IMR-90 (cell line): ENCODE data around the gene RYR2. TPM values are rescaled to one million over a fixed set of nuclear protein-coding genes. Genes with fewer than 3 reads are reported as not detected.

ENCODE experiments used
- ATAC-seq: fragments of 200-7000 bp; cut with Tn5 transposase; 2 replicates; pipeline ENCODE4 v1.9.1; 2020; ENCODE audit warnings: low read depth, mild to moderate bottlenecking, moderate library complexity
- BruUV-seq: library from RNA; stranded (reverse); fragments of 400-500 nt; replicated peaks from 2 replicates; lab custom pipeline; 2021; lab: Mats Ljungman, UMichigan
- CTCF ChIA-PET: fragments of 300-600 bp; formaldehyde crosslinking; extraction: SDS; loops from one replicate; lab custom pipeline; 2021; ENCODE audit warnings: antibody characterized with exemption; lab: Yijun Ruan, JAX
- POLR2A ChIA-PET: fragments of 300-600 bp; sonication (Branson Sonifier 250); formaldehyde crosslinking; loops from one replicate; lab custom pipeline; 2022; ENCODE audit warnings: antibody characterized with exemption; ENCODE audit not compliant: unreplicated experiment; lab: Charles Lee
- DNase-seq: peaks from one replicate; pipeline ENCODE4 v3.0.0; 2013
- H2AFZ ChIP-seq: replicated peaks from 2 replicates; pipeline ENCODE3; 2013; ENCODE audit warnings: low read length, mild to moderate bottlenecking; ENCODE audit not compliant: poor library complexity
- H2AK5ac ChIP-seq: 2 replicates; pipeline ENCODE4 v1.6.1; 2013; ENCODE audit warnings: low read depth, low read length, inconsistent platforms
- H2AK9ac ChIP-seq: replicated peaks from 2 replicates; pipeline ENCODE3; 2013; ENCODE audit warnings: mild to moderate bottlenecking, low read depth, low read length, moderate library complexity; ENCODE audit not compliant: poor library complexity
- H2BK120ac ChIP-seq: 2 replicates; pipeline ENCODE4 v1.6.1; 2013; ENCODE audit warnings: low read depth, low read length, inconsistent platforms
- H2BK15ac ChIP-seq: 3 replicates; pipeline ENCODE4 v1.6.1; 2013; ENCODE audit warnings: low read depth, low read length, inconsistent platforms
- H2BK20ac ChIP-seq: 2 replicates; pipeline ENCODE4 v1.6.1; 2013; ENCODE audit warnings: low read depth, mild to moderate bottlenecking, inconsistent platforms, low read length, moderate library complexity
- H2BK5ac ChIP-seq: 2 replicates; pipeline ENCODE4 v1.6.1; 2013; ENCODE audit warnings: mild to moderate bottlenecking, low read depth, low read length, inconsistent platforms; ENCODE audit not compliant: poor library complexity, severe bottlenecking
- H3K14ac ChIP-seq: replicated peaks from 2 replicates; pipeline ENCODE4 v1.6.1; 2013; ENCODE audit warnings: low read depth, low read length, inconsistent platforms
- H3K18ac ChIP-seq: 2 replicates; pipeline ENCODE4 v1.6.1; 2013; ENCODE audit warnings: low read depth, low read length, control low read depth
- H3K23ac ChIP-seq: 2 replicates; pipeline ENCODE4 v1.6.1; 2013; ENCODE audit warnings: low read depth, low read length, inconsistent platforms
- H3K27ac ChIP-seq: 2 replicates; pipeline ENCODE4 v1.5.1; 2013; ENCODE audit warnings: mild to moderate bottlenecking, control low read depth, low read length; ENCODE audit not compliant: insufficient read depth
- H3K27me3 ChIP-seq: 2 replicates; pipeline ENCODE4 v1.6.1; 2013; ENCODE audit warnings: low read length; ENCODE audit not compliant: control insufficient read depth, insufficient read depth
- H3K36me3 ChIP-seq: 2 replicates; pipeline ENCODE4 v1.6.1; 2013; ENCODE audit warnings: low read length, mixed read lengths; ENCODE audit not compliant: control insufficient read depth, insufficient read depth
- H3K4ac ChIP-seq: 2 replicates; pipeline ENCODE4 v1.6.1; 2013; ENCODE audit warnings: low read depth, low read length, inconsistent platforms
- H3K4me1 ChIP-seq: 2 replicates; pipeline ENCODE4 v1.6.1; 2013; ENCODE audit warnings: low read length, mixed read lengths; ENCODE audit not compliant: control insufficient read depth, insufficient read depth
- H3K4me2 ChIP-seq: 2 replicates; pipeline ENCODE4 v1.6.1; 2013; ENCODE audit warnings: low read depth, mild to moderate bottlenecking, control low read depth, low read length, moderate library complexity
- H3K4me3 ChIP-seq: 2 replicates; pipeline ENCODE4 v1.5.1; 2013; ENCODE audit warnings: low read depth, mild to moderate bottlenecking, control low read depth, low read length, moderate library complexity; ENCODE audit not compliant: insufficient read depth
- H3K56ac ChIP-seq: 2 replicates; pipeline ENCODE4 v1.6.1; 2013; ENCODE audit warnings: low read length, inconsistent platforms; ENCODE audit not compliant: insufficient read depth; ENCODE audit errors: extremely low read depth
- H3K79me1 ChIP-seq, 2 experiments: 2 replicates each; pipeline ENCODE4 v1.6.1; 2013; ENCODE audit warnings: low read length in 2 of 2, inconsistent platforms in 1 of 2, low read depth in 1 of 2
- H3K9ac ChIP-seq: 2 replicates; pipeline ENCODE4 v1.6.1; 2013; ENCODE audit warnings: low read depth, low read length, control low read depth
- H3K9me1 ChIP-seq: 2 replicates; pipeline ENCODE4 v1.6.1; 2013; ENCODE audit warnings: low read length, inconsistent platforms; ENCODE audit not compliant: insufficient read depth
- H3K9me3 ChIP-seq: 2 replicates; pipeline ENCODE4 v1.6.1; 2013; ENCODE audit warnings: low read length; ENCODE audit not compliant: control insufficient read depth, insufficient read depth
- H4K20me1 ChIP-seq: 2 replicates; pipeline ENCODE4 v1.6.1; 2013; ENCODE audit warnings: low read length, inconsistent platforms; ENCODE audit not compliant: insufficient read depth
- H4K5ac ChIP-seq: 2 replicates; pipeline ENCODE4 v1.6.1; 2013; ENCODE audit warnings: mild to moderate bottlenecking, low read depth, low read length, control low read depth
- H4K8ac ChIP-seq, 2 experiments: 2 replicates each; pipeline ENCODE4 v1.6.1; 2013; ENCODE audit warnings: low read depth in 2 of 2, low read length in 2 of 2, control low read depth in 1 of 2, inconsistent platforms in 1 of 2
- H4K91ac ChIP-seq: 2 replicates; pipeline ENCODE4 v1.6.1; 2013; ENCODE audit warnings: low read depth, low read length, inconsistent platforms; ENCODE audit not compliant: insufficient read depth
- BHLHE40 ChIP-seq: fragments of 150-350 bp; IDR thresholded peaks from 2 replicates; pipeline ENCODE4 v1.6.1; 2016; ENCODE audit warnings: mild to moderate bottlenecking, low read depth, low read length
- CHD1 ChIP-seq: IDR thresholded peaks from 2 replicates; pipeline ENCODE4 v1.6.1; 2012; ENCODE audit warnings: low read depth, low read length, improper control_type of control experiment
- FOS ChIP-seq: fragments of 150-350 bp; IDR thresholded peaks from 2 replicates; pipeline ENCODE4 v1.6.1; 2016; ENCODE audit warnings: low read depth, low read length
- MAFK ChIP-seq: IDR thresholded peaks from 2 replicates; pipeline ENCODE4 v1.6.1; 2012; ENCODE audit warnings: low read depth, low read length, improper control_type of control experiment
- MAZ ChIP-seq: IDR thresholded peaks from 2 replicates; pipeline ENCODE4 v1.6.1; 2012; ENCODE audit warnings: low read depth, mild to moderate bottlenecking, low read length, improper control_type of control experiment, moderate library complexity, borderline replicate concordance
- MXI1 ChIP-seq: IDR thresholded peaks from 2 replicates; pipeline ENCODE4 v1.6.1; 2012; ENCODE audit warnings: low read depth, mild to moderate bottlenecking, low read length, moderate library complexity, borderline replicate concordance
- NFE2L2 ChIP-seq: fragments of 150-350 bp; IDR thresholded peaks from 2 replicates; pipeline ENCODE4 v1.6.1; 2016; ENCODE audit warnings: low read depth, mild to moderate bottlenecking, low read length
- POLR2A ChIP-seq: IDR thresholded peaks from 2 replicates; pipeline ENCODE4 v1.6.1; 2012; ENCODE audit warnings: mild to moderate bottlenecking, low read depth, low read length
- RAD21 ChIP-seq: IDR thresholded peaks from 2 replicates; pipeline ENCODE4 v1.6.1; 2012; ENCODE audit warnings: low read length, improper control_type of control experiment
- RCOR1 ChIP-seq: IDR thresholded peaks from 2 replicates; pipeline ENCODE4 v1.6.1; 2012; ENCODE audit warnings: mild to moderate bottlenecking, low read length, improper control_type of control experiment; ENCODE audit not compliant: insufficient replicate concordance
- RFX5 ChIP-seq: IDR thresholded peaks from 2 replicates; pipeline ENCODE4 v1.8.0; 2012; ENCODE audit warnings: low read depth, mild to moderate bottlenecking, low read length, moderate library complexity
- WGBS, 2 experiments: methylation state at CpG; one replicate each; pipeline versions ENCODE4 v1.1.5 to v1.1.7; 2013; ENCODE audit warnings: missing lambda C conversion rate in 2 of 2; ENCODE audit not compliant: insufficient read length in 1 of 2; ENCODE audit errors: extremely low coverage in 2 of 2; 5-methylcytosine and 5-hydroxymethylcytosine counted together
- dilution Hi-C: fragments of 300-500 bp; cut with HindIII; formaldehyde crosslinking; loops from one replicate; pipeline ENCODE4 v1.14.3; 2018; ENCODE audit warnings: low sequenced_read_pairs; ENCODE audit not compliant: unreplicated experiment
- in situ Hi-C: fragments of 300-500 bp; cut with MboI; formaldehyde crosslinking; loops from 3 replicates; pipeline ENCODE4 v1.14.3; 2019; ENCODE audit warnings: low sequenced_read_pairs, inconsistent platforms, mixed read lengths
- intact Hi-C: fragments of 100-400 bp; cut with micrococcal nuclease; formaldehyde crosslinking; loops from 2 replicates; pipeline ENCODE4 v1.10.0; 2022
- polyA plus RNA-seq, 3 experiments: library from polyadenylated mRNA; depleted of rRNA; stranded (reverse); fragments of >200 nt; gene quantifications; 2 replicates each; pipeline ENCODE4 v1.2.3, GENCODE V29; 2012; ENCODE audit warnings: low replicate concordance in 1 of 3
- total RNA-seq: library from RNA; depleted of rRNA; stranded (reverse); fragments of >200 nt; gene quantifications from 2 replicates; pipeline ENCODE4 v1.2.3, GENCODE V29; 2012
- TF ChIP-seq, protein P1 (sequence below): fragments of 150-350 bp; IDR thresholded peaks from 2 replicates; pipeline ENCODE4 v1.6.1; 2017; ENCODE audit warnings: mild to moderate bottlenecking, antibody characterized with exemption, low read length, low read depth
- TF ChIP-seq, protein P2 (sequence below): conservative IDR thresholded peaks from 2 replicates; pipeline ENCODE4 v1.5.1; 2012; ENCODE audit warnings: mild to moderate bottlenecking, low read depth, low read length, improper control_type of control experiment
- TF ChIP-seq, protein P3 (sequence below): fragments of 150-350 bp; IDR thresholded peaks from 2 replicates; pipeline ENCODE4 v1.6.1; 2016; ENCODE audit warnings: low read depth, mild to moderate bottlenecking, low read length, moderate library complexity, borderline replicate concordance

Gene RYR2
- total and polyA plus RNA-seq, 2 of the 4 experiments (the other 2 are of a cell fraction) = not detected

DNA sequence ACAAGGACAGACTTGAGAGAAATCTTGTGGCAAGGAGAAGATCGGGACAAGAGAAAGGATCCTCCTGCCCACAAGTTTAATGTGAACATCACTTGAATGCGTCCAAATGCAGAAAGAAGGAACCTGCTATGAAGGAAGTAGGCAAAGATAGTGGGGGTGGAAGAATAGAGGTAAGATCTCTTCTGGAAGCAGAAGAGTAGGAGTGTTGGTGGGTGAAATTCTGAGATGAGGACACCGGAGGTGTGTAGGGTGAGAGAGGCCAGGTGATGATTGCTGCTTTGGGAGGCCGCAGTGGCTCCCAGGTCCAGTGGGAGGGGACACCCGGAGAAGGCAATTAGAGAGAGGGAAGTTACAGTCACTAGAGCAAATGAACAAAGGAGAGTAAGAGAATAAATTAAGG is 6.8 kb downstream of the RYR2 start:
- Histone ChIP-seq H2AK9ac (no peak overlapping the region), H3K23ac (no peak overlapping the region), H3K9me1 (no peaks in the 10 kb centered on the region), H3K56ac (no peak overlapping the region), H2AFZ (no peak overlapping the region), H4K8ac (no peak overlapping the region), H3K27me3 (no peaks in the 10 kb centered on the region; the same call in 1 of the 2 replicates), H3K27ac (no peak overlapping the region), H2AK5ac (no peak overlapping the region), H3K14ac (no peak overlapping the region), H2BK15ac (no peak overlapping the region), H4K20me1 (no peaks in the 10 kb centered on the region), H3K4me2 (no peak overlapping the region), H3K79me1 (no peaks in the 10 kb centered on the region), H4K5ac (no peak overlapping the region), H3K9me3 (peaks cover 6% of the 10 kb centered on the region; the same call in 1 of the 2 replicates), H3K36me3 (no peaks in the 10 kb centered on the region), H3K4ac (no peak overlapping the region), H2BK120ac (no peak overlapping the region), H2BK20ac (no peak overlapping the region), H3K9ac (no peak overlapping the region), H4K91ac (no peak overlapping the region), H3K4me3 (no peak overlapping the region), H2BK5ac (no peak overlapping the region), H3K4me1 (no peaks in the 10 kb centered on the region), H3K18ac (no peak overlapping the region)
- intact Hi-C loops = no loop called here
- dilution Hi-C loops = no loop called here
- DNase-seq (no peak), ATAC-seq (no peak)
- POLR2A ChIA-PET = no interaction called here
- no TSS peak for BruUV-seq
- no CpG with 5 or more reads among the region's 5 CpGs for WGBS, 2 experiments
- CTCF ChIA-PET = no interaction called here
- no peak for TF ChIP-seq RAD21
- no peak for TF ChIP-seq CHD1
- no peak for TF ChIP-seq MAFK
- TF ChIP-seq, protein P1, sequence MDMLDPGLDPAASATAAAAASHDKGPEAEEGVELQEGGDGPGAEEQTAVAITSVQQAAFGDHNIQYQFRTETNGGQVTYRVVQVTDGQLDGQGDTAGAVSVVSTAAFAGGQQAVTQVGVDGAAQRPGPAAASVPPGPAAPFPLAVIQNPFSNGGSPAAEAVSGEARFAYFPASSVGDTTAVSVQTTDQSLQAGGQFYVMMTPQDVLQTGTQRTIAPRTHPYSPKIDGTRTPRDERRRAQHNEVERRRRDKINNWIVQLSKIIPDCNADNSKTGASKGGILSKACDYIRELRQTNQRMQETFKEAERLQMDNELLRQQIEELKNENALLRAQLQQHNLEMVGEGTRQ = no peak
- no peak for TF ChIP-seq POLR2A
- TF ChIP-seq NFE2L2 = no peak
- no peak for TF ChIP-seq BHLHE40
- no peak for TF ChIP-seq RCOR1
- no peak for TF ChIP-seq MAZ
- no peak for TF ChIP-seq FOS
- no peak for TF ChIP-seq RFX5
- no peak for TF ChIP-seq MXI1
- TF ChIP-seq, protein P2, sequence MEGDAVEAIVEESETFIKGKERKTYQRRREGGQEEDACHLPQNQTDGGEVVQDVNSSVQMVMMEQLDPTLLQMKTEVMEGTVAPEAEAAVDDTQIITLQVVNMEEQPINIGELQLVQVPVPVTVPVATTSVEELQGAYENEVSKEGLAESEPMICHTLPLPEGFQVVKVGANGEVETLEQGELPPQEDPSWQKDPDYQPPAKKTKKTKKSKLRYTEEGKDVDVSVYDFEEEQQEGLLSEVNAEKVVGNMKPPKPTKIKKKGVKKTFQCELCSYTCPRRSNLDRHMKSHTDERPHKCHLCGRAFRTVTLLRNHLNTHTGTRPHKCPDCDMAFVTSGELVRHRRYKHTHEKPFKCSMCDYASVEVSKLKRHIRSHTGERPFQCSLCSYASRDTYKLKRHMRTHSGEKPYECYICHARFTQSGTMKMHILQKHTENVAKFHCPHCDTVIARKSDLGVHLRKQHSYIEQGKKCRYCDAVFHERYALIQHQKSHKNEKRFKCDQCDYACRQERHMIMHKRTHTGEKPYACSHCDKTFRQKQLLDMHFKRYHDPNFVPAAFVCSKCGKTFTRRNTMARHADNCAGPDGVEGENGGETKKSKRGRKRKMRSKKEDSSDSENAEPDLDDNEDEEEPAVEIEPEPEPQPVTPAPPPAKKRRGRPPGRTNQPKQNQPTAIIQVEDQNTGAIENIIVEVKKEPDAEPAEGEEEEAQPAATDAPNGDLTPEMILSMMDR = no peak
- TF ChIP-seq, protein P3, sequence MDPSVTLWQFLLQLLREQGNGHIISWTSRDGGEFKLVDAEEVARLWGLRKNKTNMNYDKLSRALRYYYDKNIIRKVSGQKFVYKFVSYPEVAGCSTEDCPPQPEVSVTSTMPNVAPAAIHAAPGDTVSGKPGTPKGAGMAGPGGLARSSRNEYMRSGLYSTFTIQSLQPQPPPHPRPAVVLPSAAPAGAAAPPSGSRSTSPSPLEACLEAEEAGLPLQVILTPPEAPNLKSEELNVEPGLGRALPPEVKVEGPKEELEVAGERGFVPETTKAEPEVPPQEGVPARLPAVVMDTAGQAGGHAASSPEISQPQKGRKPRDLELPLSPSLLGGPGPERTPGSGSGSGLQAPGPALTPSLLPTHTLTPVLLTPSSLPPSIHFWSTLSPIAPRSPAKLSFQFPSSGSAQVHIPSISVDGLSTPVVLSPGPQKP = no peak
- in situ Hi-C loops = no loop called here
